Right lobe of liver (tissue), 6 donors: ENCODE results near the gene GABRR3. TPM values are rescaled to one million over a fixed set of nuclear protein-coding genes. Genes with fewer than 3 reads are reported as not detected.

Experiments
- ATAC-seq, 4 donors: fragments of 200-7000 bp; cut with Tn5 transposase; one replicate each; pipeline ENCODE4 v1.9.1; 2020; ENCODE audit warnings: mild to moderate bottlenecking in 4 of 4, moderate library complexity in 4 of 4
- DNase-seq, 3 donors: peaks; one replicate each; pipeline ENCODE4 v3.0.0-alpha.2; 2020
- H3K27ac ChIP-seq, 3 donors: fragments of 200-600 bp; one replicate each; pipeline ENCODE4 v1.8.0; 2022
- H3K27me3 ChIP-seq, 2 donors: fragments of 200-600 bp; one replicate each; pipeline ENCODE4 v1.8.0; 2022
- H3K36me3 ChIP-seq, 4 donors: fragments of 200-600 bp; sonication (generic) in 1 of 4; one replicate each; pipeline versions ENCODE4 v1.5.1 to v1.8.0; 2017 to 2022; ENCODE audit warnings: control low read depth in 1 of 4
- H3K4me1 ChIP-seq, 4 donors: fragments of 200-600 bp; sonication (generic) in 1 of 4; one replicate each; pipeline versions ENCODE4 v1.5.1 to v1.8.0; 2017 to 2022; ENCODE audit warnings: control low read depth in 1 of 4
- H3K4me3 ChIP-seq, 3 donors: fragments of 200-600 bp; one replicate each; pipeline ENCODE4 v1.8.0; 2022
- H3K9me3 ChIP-seq, 4 donors: fragments of 200-600 bp; sonication (generic) in 1 of 4; one replicate each; pipeline versions ENCODE4 v1.5.1 to v1.8.0; 2017 to 2022; ENCODE audit warnings: control low read depth in 1 of 4
- POLR2A ChIP-seq: fragments of 450-650 bp; IDR thresholded peaks from one replicate; pipeline ENCODE4 v1.6.1; 2017; ENCODE audit warnings: antibody characterized with exemption, mild to moderate bottlenecking
- WGBS: methylation state at CpG from one replicate; pipeline ENCODE4 v1.1.6; 2018; ENCODE audit warnings: low coverage, low lambda C conversion rate; ENCODE audit not compliant: insufficient coverage; ENCODE audit errors: missing lambda C conversion rate; 5-methylcytosine and 5-hydroxymethylcytosine counted together
- intact Hi-C, 2 donors: fragments of 100-400 bp; cut with DNase I; formaldehyde crosslinking; loops; one replicate each; pipeline versions ENCODE4 v1.11.2 to v1.14.1; 2022
- total RNA-seq, 6 experiments: library from RNA; depleted of rRNA in 2 of 6; stranded (reverse); fragments of >200 nt in 2 of 6; fragmentation: NEBNext Ultra II Directional in 3 of 6; extraction: Animal tissue kit (Norgen Biotek cat#: 25700) in 3 of 6; gene quantifications; one replicate each; pipeline versions ENCODE4 v1.1.0 to v1.2.4, GENCODE V29; 2016 to 2023
- TF ChIP-seq, protein P1 (sequence below), 4 donors: fragments of 200-600 bp in 3 of 4; fragments of 450-650 bp in 1 of 4; IDR thresholded peaks; one replicate each; pipeline versions ENCODE4 v1.5.1 to v1.8.0; 2016 to 2022; ENCODE audit warnings: antibody characterized with exemption in 4 of 4, mild to moderate bottlenecking in 2 of 4
- donor health status: DM: no; HTN: yes; CAD: no.
- donor health status: DM: no; HTN: no; CAD: no.
- donor health status: DM: no; HTN: no; CAD: no.
- donor health status: DM: no; HTN: yes; CAD: no.
- donor health status: DM: no; HTN: yes; CAD: no.

Gene GABRR3
- total RNA-seq, 6 experiments from 2014 or later, result 0.51 TPM; not detected in 5

DNA sequence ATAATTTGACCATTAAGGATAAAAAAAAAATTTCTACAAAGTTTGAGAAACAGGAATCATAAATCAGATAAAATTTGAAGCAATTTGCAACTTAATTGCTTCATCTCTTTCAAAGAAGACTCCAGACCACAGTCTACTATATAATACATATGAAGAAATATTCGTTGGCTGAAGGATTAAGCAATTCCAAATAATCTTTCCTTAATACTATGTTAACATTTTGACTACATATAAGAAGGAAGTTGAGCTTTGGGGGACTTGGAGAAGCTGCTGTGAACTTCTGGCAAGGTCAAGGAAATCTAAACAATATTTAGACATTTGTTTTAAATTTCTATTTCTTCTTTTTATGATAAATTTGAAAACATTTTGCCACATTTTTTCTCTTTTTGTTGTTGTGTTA, 13.5 kb upstream of the GABRR3 start:
- WGBS, result 4% methylated on average over 1 of the region's 1 CpG
- no peak for DNase-seq
- H3K27ac ChIP-seq, result no peak overlapping the region

DNA sequence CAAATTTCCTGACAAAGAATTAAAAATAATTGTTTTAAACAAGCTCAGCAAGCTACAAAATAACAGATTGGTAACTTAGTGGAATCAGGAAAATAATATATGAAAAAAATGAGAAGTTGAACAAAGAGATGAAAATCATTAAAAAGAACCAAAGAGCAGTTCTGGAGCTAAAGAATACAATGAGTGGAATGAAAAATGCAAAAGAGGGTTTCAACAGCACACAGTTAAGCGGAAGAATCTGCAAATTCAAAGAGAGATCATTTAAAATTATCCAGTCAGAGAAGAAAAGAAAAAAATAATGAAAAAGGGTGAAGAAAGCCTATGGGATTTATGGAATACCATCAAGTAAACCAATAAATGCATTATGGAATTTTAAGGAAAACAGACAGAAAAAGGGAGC, 6.2 kb upstream of the GABRR3 start:
- Histone ChIP-seq H3K4me3 (no peak overlapping the region), H3K27me3 (no peaks in the 10 kb centered on the region)
- intact Hi-C loops, result loop anchor here (5.0 to 10.0 kb wide), 2 partner anchors 283 to 286 kb away; no protein-coding TSS in a partner anchor

More for the DNA sequence above, 13.5 kb upstream of the GABRR3 start:
- H3K4me3 ChIP-seq, result no peak overlapping the region
- TF ChIP-seq, protein P1, sequence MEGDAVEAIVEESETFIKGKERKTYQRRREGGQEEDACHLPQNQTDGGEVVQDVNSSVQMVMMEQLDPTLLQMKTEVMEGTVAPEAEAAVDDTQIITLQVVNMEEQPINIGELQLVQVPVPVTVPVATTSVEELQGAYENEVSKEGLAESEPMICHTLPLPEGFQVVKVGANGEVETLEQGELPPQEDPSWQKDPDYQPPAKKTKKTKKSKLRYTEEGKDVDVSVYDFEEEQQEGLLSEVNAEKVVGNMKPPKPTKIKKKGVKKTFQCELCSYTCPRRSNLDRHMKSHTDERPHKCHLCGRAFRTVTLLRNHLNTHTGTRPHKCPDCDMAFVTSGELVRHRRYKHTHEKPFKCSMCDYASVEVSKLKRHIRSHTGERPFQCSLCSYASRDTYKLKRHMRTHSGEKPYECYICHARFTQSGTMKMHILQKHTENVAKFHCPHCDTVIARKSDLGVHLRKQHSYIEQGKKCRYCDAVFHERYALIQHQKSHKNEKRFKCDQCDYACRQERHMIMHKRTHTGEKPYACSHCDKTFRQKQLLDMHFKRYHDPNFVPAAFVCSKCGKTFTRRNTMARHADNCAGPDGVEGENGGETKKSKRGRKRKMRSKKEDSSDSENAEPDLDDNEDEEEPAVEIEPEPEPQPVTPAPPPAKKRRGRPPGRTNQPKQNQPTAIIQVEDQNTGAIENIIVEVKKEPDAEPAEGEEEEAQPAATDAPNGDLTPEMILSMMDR (IDR thresholded peaks at IDR 0.05), result no peak
- TF ChIP-seq POLR2A, result no peak
- no peaks in the 10 kb centered on the region for H3K9me3 ChIP-seq
- no peaks in the 10 kb centered on the region for H3K4me1 ChIP-seq
- no peak for ATAC-seq
- H3K27me3 ChIP-seq, result no peaks in the 10 kb centered on the region
- intact Hi-C loops, result loop anchor here in 1 of 2 donors (10.0 kb wide), 1 partner anchor 276 kb away; no protein-coding TSS in a partner anchor
- H3K36me3 ChIP-seq, result no peaks in the 10 kb centered on the region

DNA sequence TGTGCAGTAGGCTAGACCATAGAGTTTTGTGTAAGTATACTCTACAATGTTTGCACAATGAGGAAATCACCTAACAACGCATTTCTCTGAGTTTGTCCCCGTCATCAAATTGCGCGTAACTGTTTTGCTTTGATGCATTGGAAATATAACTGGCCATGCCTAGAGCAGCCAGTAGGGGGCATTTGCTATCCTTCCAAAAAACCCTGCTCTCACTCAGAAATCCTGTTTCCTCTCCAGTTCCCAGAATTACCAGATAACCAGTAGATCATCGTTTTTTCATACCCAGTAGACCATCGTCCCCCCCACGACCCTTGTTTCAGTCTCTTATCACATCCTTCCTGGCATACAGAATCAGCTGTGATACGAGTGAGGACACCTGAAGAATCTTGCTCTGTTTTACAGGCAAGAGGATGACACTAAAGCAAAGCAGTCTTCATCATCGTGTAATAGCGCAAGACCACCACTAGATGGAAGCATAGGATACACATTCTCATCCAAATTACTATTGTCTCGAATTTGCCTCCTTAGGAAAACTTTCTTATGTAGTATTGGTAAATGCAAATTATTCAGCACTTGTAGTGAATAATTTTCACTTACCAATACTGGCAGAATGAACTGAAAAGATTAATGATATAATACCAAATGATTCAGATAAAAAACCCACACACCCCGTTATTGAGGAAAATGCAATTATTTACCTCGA, 4.4 kb upstream of the GABRR3 start:
- ATAC-seq (peak; percentile 99 to 100 (median 99)), DNase-seq (peak in 2 of 3 donors; percentile 21 to 49)
- Histone ChIP-seq H3K27ac (no peak overlapping the region), H3K36me3 (no peaks in the 10 kb centered on the region), H3K4me1 (no peaks in the 10 kb centered on the region), H3K4me3 (peak overlapping the region in 2 of 3 donors; percentile 4 to 31), H3K27me3 (peaks cover 0 to 6% of the 10 kb centered on the region in 2 donors), H3K9me3 (no peaks in the 10 kb centered on the region)
- TF ChIP-seq, protein P1 (IDR thresholded peaks at IDR 0.05), result peak; percentile 82 to 92 (median 86)
- TF ChIP-seq POLR2A, result no peak
- WGBS, result 11% methylated on average over 13 of the region's 13 CpGs
- intact Hi-C loops, result loop anchor here (5.0 to 10.0 kb wide), 2 partner anchors 285 to 288 kb away; no protein-coding TSS in a partner anchor

More for the DNA sequence above, 6.2 kb upstream of the GABRR3 start:
- no peaks in the 10 kb centered on the region for H3K4me1 ChIP-seq
- no peak for DNase-seq
- H3K27ac ChIP-seq, result no peak overlapping the region
- no peaks in the 10 kb centered on the region for H3K36me3 ChIP-seq
- no peaks in the 10 kb centered on the region for H3K9me3 ChIP-seq
- 75% methylated on average over 1 of the region's 1 CpG for WGBS
- TF ChIP-seq, protein P1 (IDR thresholded peaks at IDR 0.05), result no peak
- TF ChIP-seq POLR2A, result no peak
- ATAC-seq, result no peak

DNA sequence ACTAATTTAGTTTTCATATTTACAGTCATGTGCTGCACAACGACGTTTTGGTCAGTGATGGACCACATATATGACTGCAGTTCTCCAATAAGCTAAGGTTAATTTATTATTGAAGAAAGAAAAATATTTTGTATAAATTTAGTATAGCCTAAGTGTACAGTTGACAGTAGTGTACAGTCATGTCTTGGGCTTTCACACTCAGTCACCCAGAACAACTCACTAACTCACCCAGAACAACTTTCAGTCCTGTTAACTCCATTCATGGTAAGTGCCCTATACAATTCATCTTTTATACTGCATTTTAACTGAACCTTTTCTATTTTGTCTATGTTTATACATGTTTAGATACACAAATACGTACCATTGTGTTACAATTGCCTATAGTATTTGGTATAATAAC, 3.8 kb upstream of the GABRR3 start:
- no peak overlapping the region for H3K4me3 ChIP-seq
- ATAC-seq, result no peak
- H3K36me3 ChIP-seq, result no peaks in the 10 kb centered on the region
- no peak overlapping the region for H3K27ac ChIP-seq
- H3K4me1 ChIP-seq, result no peaks in the 10 kb centered on the region
- no peaks in the 10 kb centered on the region for H3K9me3 ChIP-seq
- DNase-seq, result no peak
- WGBS, result 57% methylated on average over 3 of the region's 3 CpGs
- H3K27me3 ChIP-seq, result peaks cover 0 to 6% of the 10 kb centered on the region in 2 donors
- intact Hi-C loops, result no loop called here
- TF ChIP-seq POLR2A, result no peak
- TF ChIP-seq, protein P1 (IDR thresholded peaks at IDR 0.05), result no peak
